Right ventricle myocardium superior (tissue), 1 donor: ENCODE results near the gene CLEC4M. TPM values are rescaled to one million over a fixed set of nuclear protein-coding genes. Genes with fewer than 3 reads are reported as not detected.
"Not testable (repeated sequence)": the region's sequence is repeated elsewhere in the genome, so short reads cannot be mapped to it uniquely, and the experiment has no call there.

Source experiments
- ATAC-seq: fragments of 200-7000 bp; cut with Tn5 transposase; one replicate; pipeline ENCODE4 v1.9.1; 2020; ENCODE audit warnings: mild to moderate bottlenecking; ENCODE audit not compliant: poor library complexity
- DNase-seq: peaks from one replicate; pipeline ENCODE4 v3.0.0-alpha.2; 2020
- intact Hi-C: fragments of 100-400 bp; cut with DNase I; formaldehyde crosslinking; loops from one replicate; pipeline ENCODE4 v1.11.2; 2022
- total RNA-seq: library from RNA; stranded (reverse); fragmentation: NEBNext Ultra II Directional; extraction: Animal tissue kit (Norgen Biotek cat#: 25700); gene quantifications from one replicate; pipeline ENCODE4 v1.2.1, GENCODE V29; 2021
- donor health status: DM: no; HTN: yes; CAD: no; lungs with severe emphysema.

CLEC4M gene
- total RNA-seq, 1 donor from 2014 or later, result not detected

DNA sequence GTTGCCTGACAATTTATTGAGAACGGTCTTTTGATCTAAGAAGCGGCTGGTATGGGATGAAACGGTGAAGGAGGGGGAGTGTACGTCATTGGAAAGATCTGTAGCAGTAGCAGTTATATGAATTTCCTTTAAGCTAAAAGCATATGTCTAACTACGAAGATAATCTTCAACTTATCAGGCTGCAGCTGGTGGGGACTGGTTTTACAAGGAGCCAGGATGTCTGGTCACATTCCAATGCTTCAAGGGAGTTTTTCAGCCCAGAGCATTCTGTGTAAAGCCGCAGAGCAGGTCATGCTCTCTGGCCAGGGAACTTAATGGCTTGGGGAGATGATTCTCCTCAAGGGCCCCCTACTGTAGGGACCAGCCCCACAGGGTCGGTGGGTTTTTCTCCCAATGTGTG is 29.2 kb downstream of the CLEC4M start:
- ATAC-seq (no peak), DNase-seq (no peak)
- intact Hi-C loops, result loop anchor here (10.0 kb wide), 1 partner anchor 137 kb away; no protein-coding TSS in a partner anchor

DNA sequence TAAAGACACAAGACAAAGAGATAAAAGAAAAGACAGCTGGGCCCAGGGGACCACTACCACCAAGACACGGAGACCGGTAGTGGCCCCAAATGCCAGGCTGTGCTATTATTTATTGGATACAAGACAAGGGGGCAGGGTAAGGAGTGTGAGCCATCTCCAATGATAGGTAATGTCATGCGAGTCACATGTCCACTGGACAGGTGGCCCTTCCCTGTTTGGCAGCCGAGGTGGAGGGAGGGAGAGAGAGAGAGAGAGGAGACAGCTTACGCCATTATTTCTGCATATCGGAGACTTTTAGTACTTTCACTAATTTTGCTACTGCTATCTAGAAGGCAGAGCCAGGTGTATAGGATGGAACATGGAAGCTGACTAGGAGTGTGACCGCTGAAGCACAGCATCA is 29.7 kb downstream of the CLEC4M start:
- not testable (repeated sequence) for DNase-seq, ATAC-seq
- intact Hi-C loops, result loop anchor here (10.0 kb wide), 1 partner anchor 138 kb away; no protein-coding TSS in a partner anchor

DNA sequence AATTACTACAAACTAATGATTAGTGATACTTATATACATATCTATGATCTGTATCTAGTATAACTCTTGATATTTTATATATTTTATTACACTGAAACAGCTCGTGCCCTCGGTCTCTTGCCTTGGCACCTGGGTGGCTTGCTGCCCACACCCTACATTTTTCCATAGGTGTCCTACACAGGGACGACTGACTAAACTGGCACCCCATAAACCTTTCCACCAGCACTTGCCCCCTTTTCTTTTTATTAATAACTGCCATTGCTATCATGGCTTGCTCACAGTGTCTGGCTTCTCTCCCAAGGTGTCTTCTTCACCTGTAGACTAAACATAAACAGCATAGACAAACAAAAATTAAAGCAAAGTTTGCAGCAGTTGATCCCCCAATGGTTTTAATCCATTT is 30.4 kb downstream of the CLEC4M start:
- DNase-seq (no peak), ATAC-seq (no peak)
- intact Hi-C loops, result loop anchor here (10.0 kb wide), 1 partner anchor 139 kb away; no protein-coding TSS in a partner anchor

DNA sequence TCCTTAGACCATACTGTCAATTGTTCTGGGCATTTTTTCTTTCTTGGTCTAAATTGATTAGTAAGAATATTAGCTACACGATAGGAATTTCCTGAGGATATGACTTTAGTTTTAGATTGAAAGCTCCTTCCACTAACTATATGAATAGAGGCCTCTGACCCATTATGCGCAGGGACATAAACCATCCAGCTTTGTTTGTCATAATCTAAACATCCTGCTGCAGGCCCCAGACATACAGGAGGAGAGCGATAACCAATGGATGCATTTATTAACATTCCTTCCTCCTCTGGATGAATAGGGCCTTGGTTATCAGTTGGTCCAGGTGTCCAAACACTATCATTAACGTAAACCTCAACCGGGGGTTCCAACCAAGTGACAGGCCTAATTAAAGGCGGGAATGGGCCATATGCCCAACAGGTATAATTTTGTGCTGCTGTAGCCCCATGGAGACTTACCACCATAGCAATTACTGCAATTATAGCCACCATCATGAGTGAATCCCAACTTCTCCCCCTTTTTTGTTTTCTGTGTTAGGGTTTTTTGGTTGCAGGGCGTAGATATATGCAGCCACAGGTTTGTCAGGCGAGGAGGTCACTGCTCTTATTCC is 32.6 kb downstream of the CLEC4M start:
- intact Hi-C loops, result loop anchor here (5.0 to 10.0 kb wide), 3 partner anchors 141 to 438 kb away; no protein-coding TSS in a partner anchor
- no peak for DNase-seq
- ATAC-seq, result no peak

DNA sequence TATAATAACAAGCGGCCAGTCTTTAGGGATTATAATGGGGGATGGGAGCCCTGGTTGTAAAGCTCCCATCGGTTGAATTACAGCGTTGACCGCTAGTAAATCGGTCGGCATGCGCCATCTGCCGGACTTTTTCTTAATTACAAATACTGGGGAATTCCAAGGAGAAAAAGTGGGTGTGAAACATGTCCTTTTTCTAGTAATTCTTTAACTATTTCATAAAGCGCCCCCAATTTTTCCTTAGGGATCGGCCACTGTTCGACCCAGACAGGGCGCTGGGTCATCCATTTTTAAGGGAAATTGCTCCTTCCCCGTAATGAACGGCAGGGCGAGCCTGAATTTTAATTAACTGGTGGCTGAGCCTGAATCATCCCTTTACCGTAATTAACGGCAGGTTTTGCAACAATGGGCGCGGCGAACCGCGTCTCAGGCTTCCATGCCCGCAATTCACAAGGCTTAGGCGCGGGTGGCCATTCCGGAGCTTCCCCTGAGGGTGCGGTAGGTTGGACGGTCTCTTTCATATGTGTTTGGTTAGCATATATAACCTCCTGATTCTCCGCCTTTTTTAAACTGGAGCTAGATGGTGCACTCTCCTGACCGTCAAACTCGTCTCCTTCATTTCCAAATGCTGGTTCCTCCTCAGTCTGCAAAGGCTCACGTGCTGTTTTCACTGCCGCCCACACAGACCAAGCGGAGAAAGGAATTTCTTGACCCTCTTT is 36.8 kb downstream of the CLEC4M start:
- ATAC-seq, result peak; percentile 88
- DNase-seq, result peak; percentile 77
- intact Hi-C loops, result loop anchor here (5.0 to 10.0 kb wide), 3 partner anchors 145 to 442 kb away; no protein-coding TSS in a partner anchor

DNA sequence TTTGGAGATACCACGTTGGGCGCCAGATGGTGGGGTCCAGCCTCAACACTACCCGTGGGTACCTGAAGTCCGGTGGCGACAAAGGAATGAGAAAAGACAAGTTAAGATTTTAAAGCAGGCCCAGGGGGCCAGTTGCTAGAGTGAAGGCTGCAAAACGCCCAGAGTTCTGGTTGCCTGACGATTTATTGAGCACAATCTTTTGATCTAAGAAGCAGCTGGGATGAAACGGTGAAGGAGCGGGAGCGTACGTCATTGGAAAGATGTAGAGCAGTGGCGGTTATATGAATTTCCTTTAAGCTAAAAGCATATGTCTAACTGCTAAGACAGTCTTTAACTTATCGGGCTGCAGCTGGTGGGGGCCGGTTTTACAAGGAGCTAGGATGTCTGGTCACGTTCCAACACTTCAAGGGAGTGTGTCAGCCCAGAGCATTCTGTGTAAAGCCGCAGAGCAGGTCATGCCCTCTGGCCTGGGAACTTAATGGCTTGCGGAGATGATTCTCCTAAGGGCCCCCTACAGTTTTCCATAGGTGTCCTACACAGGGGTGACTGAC is 38.1 kb downstream of the CLEC4M start:
- DNase-seq (no peak), ATAC-seq (no peak)
- intact Hi-C loops, result no loop called here

DNA sequence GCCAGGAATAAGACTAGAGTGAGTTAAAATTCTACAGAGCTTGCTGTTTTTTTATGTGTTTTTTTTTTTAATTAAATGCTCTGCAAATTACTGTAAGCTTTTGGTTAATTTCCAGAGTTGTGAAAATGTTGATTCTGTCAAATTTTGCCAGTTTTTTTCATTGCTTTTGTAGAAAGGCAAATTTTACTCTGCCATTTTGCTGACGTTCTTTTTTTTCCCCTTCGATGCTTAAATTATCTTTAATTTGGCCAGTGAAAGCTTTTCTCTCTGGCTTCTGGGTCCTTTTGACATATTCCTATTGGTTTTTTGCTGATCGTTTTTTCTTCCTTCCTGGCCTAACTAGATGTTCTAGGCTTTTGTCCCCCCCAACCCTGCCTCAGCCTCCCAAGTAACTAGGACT is 43.2 kb downstream of the CLEC4M start:
- ATAC-seq (no peak), DNase-seq (no peak)
- intact Hi-C loops, result no loop called here

DNA sequence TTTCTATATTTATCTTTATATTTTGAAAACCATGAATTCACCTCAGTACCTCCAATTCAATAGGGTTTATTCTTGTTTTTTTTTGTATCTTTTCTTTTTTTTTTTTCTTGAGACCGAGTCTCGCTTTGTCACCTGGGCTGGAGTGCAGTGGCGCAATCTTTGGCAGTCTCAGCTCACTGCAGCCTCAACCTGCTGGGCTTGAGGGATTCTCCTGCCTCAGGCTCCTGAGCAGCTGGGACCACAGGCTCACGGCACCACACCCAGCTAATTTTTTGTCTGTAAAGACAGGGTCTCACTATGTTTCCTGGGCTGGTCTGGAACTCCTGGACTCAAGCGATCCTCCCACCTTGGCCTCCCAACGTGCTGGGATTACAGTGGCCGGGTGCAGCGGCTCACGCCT is 43.8 kb downstream of the CLEC4M start:
- intact Hi-C loops, result no loop called here
- DNase-seq (no peak), ATAC-seq (no peak)

DNA sequence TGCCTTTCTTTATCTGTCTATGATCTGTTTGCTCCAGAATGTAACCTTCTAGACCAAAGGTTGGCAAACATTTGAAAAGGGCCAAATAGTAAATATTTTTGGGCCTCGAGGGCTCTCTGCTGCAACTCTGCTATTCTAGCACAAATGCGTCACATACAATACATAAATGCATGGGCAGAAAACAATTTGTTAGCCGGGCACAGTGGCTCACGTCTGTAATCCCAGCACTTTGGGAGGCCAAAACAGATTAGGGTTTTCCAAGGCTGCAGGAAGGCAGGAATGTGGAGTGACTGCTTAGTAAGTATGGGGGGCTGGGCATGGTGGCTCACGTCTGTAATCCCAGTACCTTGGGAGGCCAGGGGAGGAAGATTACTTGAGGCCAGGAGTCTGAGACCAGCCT is 45.1 kb downstream of the CLEC4M start:
- no peak for DNase-seq
- intact Hi-C loops, result no loop called here

DNA sequence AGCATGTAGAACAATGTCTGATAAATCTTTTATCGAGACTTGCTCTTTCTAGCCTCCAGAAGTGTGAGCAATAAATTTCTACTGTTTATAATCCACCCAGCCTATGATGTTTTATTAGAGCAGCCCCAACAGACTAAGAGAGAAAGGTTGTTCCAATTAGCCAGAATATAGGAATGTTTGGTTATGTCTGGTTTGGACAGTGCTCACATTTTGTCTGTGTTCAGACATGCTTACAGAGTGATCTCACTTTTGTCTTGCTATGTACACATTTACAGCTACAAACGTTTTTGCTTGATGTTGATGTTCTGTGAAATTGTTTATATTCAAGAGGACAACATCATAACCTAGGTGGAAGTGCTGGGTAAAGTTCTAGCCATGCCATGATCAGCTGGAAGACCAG is 48.9 kb downstream of the CLEC4M start:
- no peak for DNase-seq
- no peak for ATAC-seq
- intact Hi-C loops, result no loop called here

More for the DNA sequence above, 45.1 kb downstream of the CLEC4M start:
- no peak for ATAC-seq

DNA sequence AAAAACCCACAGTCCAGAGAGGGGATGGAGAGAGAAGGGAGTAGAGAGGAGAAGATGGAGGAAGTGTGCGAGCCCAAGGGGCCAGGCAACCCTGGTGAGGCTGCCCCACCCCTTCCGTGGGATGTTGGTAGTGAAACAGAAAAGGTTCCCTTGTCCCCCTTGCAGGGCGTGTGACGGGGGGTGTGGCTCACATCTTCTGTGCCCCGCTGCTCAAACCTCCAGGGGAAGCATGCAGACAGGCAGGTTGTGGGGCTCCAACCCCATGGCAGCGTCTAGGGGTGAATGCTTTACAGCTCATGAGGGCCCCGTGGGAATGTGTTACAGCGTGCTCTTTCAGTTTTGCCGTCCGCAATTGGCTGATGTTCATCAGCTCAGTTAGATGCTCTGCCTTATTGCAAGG is 52.3 kb downstream of the CLEC4M start:
- intact Hi-C loops, result no loop called here
- no peak for ATAC-seq
- DNase-seq, result no peak

DNA sequence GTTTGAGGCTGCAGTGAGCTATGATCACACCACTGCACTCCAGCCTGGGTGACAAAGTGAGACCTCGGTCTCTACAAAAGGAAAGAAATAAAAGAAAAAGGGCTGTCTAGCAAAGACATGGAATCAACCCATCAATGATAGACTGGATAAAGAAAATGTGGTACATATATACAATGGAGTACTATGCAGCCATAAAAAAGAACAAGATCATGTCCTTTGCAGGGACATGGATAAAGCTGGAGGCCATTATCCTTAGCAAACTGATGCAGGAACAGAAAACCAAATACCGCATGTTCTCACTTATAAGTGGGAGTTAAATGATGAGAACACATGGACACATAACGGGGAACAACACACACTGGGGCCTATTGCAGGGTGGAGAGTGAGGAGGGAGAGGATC is 53.0 kb downstream of the CLEC4M start:
- intact Hi-C loops, ATAC-seq, DNase-seq: not testable (repeated sequence)

DNA sequence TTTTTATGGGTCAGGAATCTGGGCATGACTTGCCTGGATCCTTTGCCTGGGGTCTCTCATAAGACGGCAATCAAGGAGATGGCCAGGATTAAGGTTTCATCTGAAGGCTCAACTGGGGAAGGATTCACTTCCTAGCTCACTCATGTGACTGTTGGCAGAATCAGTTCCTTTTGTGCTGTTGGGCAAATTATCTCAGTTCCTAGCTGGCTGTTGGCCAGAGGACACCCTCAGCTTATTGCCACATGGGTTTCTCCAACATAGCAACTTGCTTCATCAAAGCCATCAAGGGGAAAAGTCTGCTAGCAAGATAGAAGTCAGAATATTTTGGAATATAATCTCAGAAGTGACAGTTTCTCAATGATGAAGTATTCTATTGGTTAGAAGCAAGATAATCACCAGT is 54.8 kb downstream of the CLEC4M start:
- no peak for DNase-seq
- ATAC-seq, result no peak
- intact Hi-C loops, result no loop called here

DNA sequence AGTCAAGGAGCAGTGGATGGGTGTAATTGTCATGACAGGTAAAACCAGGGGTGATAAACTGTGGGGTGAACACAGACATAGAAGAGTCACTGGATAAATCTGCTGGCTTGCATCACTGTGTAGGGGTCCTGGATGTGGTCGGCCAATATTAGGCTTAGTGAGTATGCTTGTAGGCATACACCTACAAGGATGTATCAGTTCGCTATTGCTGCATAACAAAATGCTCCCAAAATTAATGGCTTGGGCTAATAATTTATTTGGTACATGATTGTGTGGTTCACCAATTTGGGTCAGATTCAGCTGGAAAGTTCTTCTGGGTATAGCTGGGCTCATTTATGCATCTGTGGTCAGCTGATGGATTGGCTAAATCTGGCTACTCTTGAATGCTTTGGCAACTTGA is 55.8 kb downstream of the CLEC4M start:
- DNase-seq, result no peak
- intact Hi-C loops, result no loop called here
- no peak for ATAC-seq

Other genes with a start within 250 kb of the CLEC4M start
- 92.1 TPM for gene ZNF358, start 247.1 kb upstream of the CLEC4M start, total RNA-seq
- 17.5 TPM for gene MCOLN1, start 240.6 kb upstream of the CLEC4M start, total RNA-seq
- gene PNPLA6, start 227.5 kb upstream of the CLEC4M start, total RNA-seq, result 50.4 TPM
- gene CAMSAP3, start 167.4 kb upstream of the CLEC4M start, total RNA-seq, result 1.0 TPM
- gene XAB2, start 133.7 kb upstream of the CLEC4M start, total RNA-seq, result 23.5 TPM
- 208 TPM for gene PET100, start 133.4 kb upstream of the CLEC4M start, total RNA-seq
- gene PCP2, start 129.5 kb upstream of the CLEC4M start, total RNA-seq, result 3.9 TPM
- 7.0 TPM for gene STXBP2, start 126.1 kb upstream of the CLEC4M start, total RNA-seq
- 0.48 TPM for gene RETN, start 94.2 kb upstream of the CLEC4M start, total RNA-seq
- 0.67 TPM for gene MCEMP1, start 86.2 kb upstream of the CLEC4M start, total RNA-seq
- gene TRAPPC5, start 82.4 kb upstream of the CLEC4M start, total RNA-seq, result 116 TPM
- 0.56 TPM for gene FCER2, start 61.1 kb upstream of the CLEC4M start, total RNA-seq
- 1.1 TPM for gene CLEC4G, start 31.1 kb upstream of the CLEC4M start, total RNA-seq
- gene CD209, start 15.7 kb upstream of the CLEC4M start, total RNA-seq, result 11.4 TPM
- gene EVI5L, start 67.0 kb downstream of the CLEC4M start, total RNA-seq, result 19.4 TPM
- gene PRR36, start 111.1 kb downstream of the CLEC4M start, total RNA-seq, result 0.08 TPM
- gene LRRC8E, start 125.3 kb downstream of the CLEC4M start, total RNA-seq, result 1.6 TPM
- gene MAP2K7, start 140.6 kb downstream of the CLEC4M start, total RNA-seq, result 27.5 TPM
- gene TGFBR3L, start 151.6 kb downstream of the CLEC4M start, total RNA-seq, result 10.9 TPM
- 9.4 TPM for gene SNAPC2, start 157.1 kb downstream of the CLEC4M start, total RNA-seq
- gene CTXN1, start 162.9 kb downstream of the CLEC4M start, total RNA-seq, result 0.16 TPM
- 116 TPM for gene TIMM44, start 180.4 kb downstream of the CLEC4M start, total RNA-seq
- gene ELAVL1, start 242.4 kb downstream of the CLEC4M start, total RNA-seq, result 49.4 TPM